Sigmoid colon (tissue), 7 donors: ENCODE results near the gene COQ8A. TPM values are rescaled to one million over a fixed set of nuclear protein-coding genes. Genes with fewer than 3 reads are reported as not detected.
"Not testable (repeated sequence)": the region's sequence is repeated elsewhere in the genome, so short reads cannot be mapped to it uniquely, and the experiment has no call there.

Source experiments
- DNase-seq: peaks from one replicate; pipeline ENCODE4 v3.0.0-alpha.2; 2019
- H3K27ac ChIP-seq, 4 donors: fragments of 200-600 bp; sonication (generic); one replicate each; pipeline ENCODE4 v1.5.1; 2016 to 2019; ENCODE audit warnings: mild to moderate bottlenecking in 1 of 4
- H3K27me3 ChIP-seq, 3 donors: fragments of 200-600 bp; sonication (generic); one replicate each; pipeline ENCODE4 v1.5.1; 2019; ENCODE audit warnings: mild to moderate bottlenecking in 1 of 3
- H3K36me3 ChIP-seq, 4 donors: fragments of 200-600 bp; sonication (generic); one replicate each; pipeline ENCODE4 v1.5.1; 2016 to 2019
- H3K4me1 ChIP-seq, 4 donors: fragments of 200-600 bp; sonication (generic); one replicate each; pipeline ENCODE4 v1.5.1; 2017 to 2019
- H3K4me3 ChIP-seq, 4 donors: fragments of 200-600 bp; sonication (generic); one replicate each; pipeline ENCODE4 v1.5.1; 2017 to 2019; ENCODE audit warnings: mild to moderate bottlenecking in 2 of 4, moderate library complexity in 1 of 4
- H3K9me3 ChIP-seq, 4 donors: fragments of 200-600 bp in 3 of 4; sonication (generic) in 3 of 4; one replicate each; pipeline versions ENCODE4 v1.5.1 to v1.6.1; 2013 to 2019
- CTCF ChIP-seq, 4 experiments: fragments of 450-650 bp in 3 of 4; fragments of 200-600 bp in 1 of 4; IDR thresholded peaks; one replicate each; pipeline ENCODE4 v1.5.1; 2016 to 2019; ENCODE audit warnings: antibody characterized with exemption in 4 of 4, mild to moderate bottlenecking in 3 of 4, moderate library complexity in 2 of 4
- EP300 ChIP-seq, 4 donors: sonication (generic); formaldehyde crosslinking; IDR thresholded peaks; one replicate each; pipeline ENCODE4 v1.6.1; 2017; ENCODE audit warnings: antibody characterized with exemption in 4 of 4
- POLR2A ChIP-seq, 2 donors: fragments of 450-650 bp; IDR thresholded peaks; one replicate each; pipeline ENCODE4 v1.6.1; 2016; ENCODE audit warnings: antibody characterized with exemption in 2 of 2, mild to moderate bottlenecking in 2 of 2, moderate library complexity in 2 of 2
- POLR2AphosphoS5 ChIP-seq, 4 donors: sonication (generic); formaldehyde crosslinking; IDR thresholded peaks; one replicate each; pipeline ENCODE4 v1.6.1; 2017; ENCODE audit warnings: antibody characterized with exemption in 4 of 4
- WGBS, 2 donors: extraction: QIAGEN DNeasy Blood & Tissue Kit; methylation state at CpG; one replicate each; pipeline ENCODE4 v1.1.7; 2013; 5-methylcytosine and 5-hydroxymethylcytosine counted together
- intact Hi-C: fragments of 100-400 bp; cut with DNase I; formaldehyde crosslinking; loops from one replicate; pipeline ENCODE4 v1.15.1; 2023
- polyA plus RNA-seq, 3 donors: library from polyadenylated mRNA; stranded (reverse); fragments of 200-250 nt; gene quantifications; one replicate each; pipeline ENCODE4 v1.2.3, GENCODE V29; 2013
- total RNA-seq, 4 donors: library from RNA; depleted of rRNA; stranded (reverse); fragments of >200 nt; gene quantifications; one replicate each; pipeline ENCODE4 v1.1.0, GENCODE V29; 2016
- donor health status: healthy with polysubstance abuse.
- donor health status: Bipolar disorder and iron deficiency.
- donor health status: healthy.

COQ8A gene
- total and polyA plus RNA-seq, 7 donors, result 20.3 to 129 (median 60.2) TPM

GRCh38 chr1:226993814-226994585 lies 53.9 kb downstream of the COQ8A start:
- intact Hi-C loops, result loop anchor here (5.0 kb wide), 1 partner anchor 443 kb away; no protein-coding TSS in a partner anchor
- no peaks in the 10 kb centered on the region for H3K9me3 ChIP-seq
- 87 to 92% methylated on average over 22 of the region's 22 CpGs for WGBS, 2 donors
- peak overlapping the region; percentile 22 to 50 (median 32) for H3K27ac ChIP-seq
- H3K27me3 ChIP-seq, result no peaks in the 10 kb centered on the region
- H3K36me3 ChIP-seq, result peaks cover 0 to 19% (median 3%) of the 10 kb centered on the region in 4 donors
- H3K4me1 ChIP-seq, result peaks cover 0 to 29% (median 21%) of the 10 kb centered on the region in 4 donors
- TF ChIP-seq EP300 (IDR thresholded peaks at IDR 0.05) (no peak), CTCF (IDR thresholded peaks at IDR 0.05) (no peak), POLR2A (IDR thresholded peaks at IDR 0.05) (no peak), POLR2AphosphoS5 (IDR thresholded peaks at IDR 0.05) (no peak)
- no peak overlapping the region for H3K4me3 ChIP-seq
- peak; percentile 63 for DNase-seq

- no peak for TF ChIP-seq EP300 (IDR thresholded peaks at IDR 0.05)
- no peak for TF ChIP-seq POLR2A (IDR thresholded peaks at IDR 0.05)
- no peak for TF ChIP-seq POLR2AphosphoS5 (IDR thresholded peaks at IDR 0.05)
- TF ChIP-seq CTCF (IDR thresholded peaks at IDR 0.05), result no peak
- Histone ChIP-seq H3K4me3 (no peak overlapping the region), H3K27ac (peak overlapping the region; percentile 22 to 50 (median 32)), H3K9me3 (no peaks in the 10 kb centered on the region), H3K36me3 (peaks cover 0 to 19% (median 3%) of the 10 kb centered on the region in 4 donors), H3K4me1 (peaks cover 0 to 21% (median 13%) of the 10 kb centered on the region in 4 donors), H3K27me3 (no peaks in the 10 kb centered on the region)
- WGBS, 2 donors, result 94 to 95% methylated on average over 18 of the region's 18 CpGs
- intact Hi-C loops, result loop anchor here (5.0 kb wide), 1 partner anchor 443 kb away; no protein-coding TSS in a partner anchor
- DNase-seq, result no peak
Measured at GRCh38 chr1:226994586-226995364, 54.7 kb downstream of the COQ8A start.

DNA sequence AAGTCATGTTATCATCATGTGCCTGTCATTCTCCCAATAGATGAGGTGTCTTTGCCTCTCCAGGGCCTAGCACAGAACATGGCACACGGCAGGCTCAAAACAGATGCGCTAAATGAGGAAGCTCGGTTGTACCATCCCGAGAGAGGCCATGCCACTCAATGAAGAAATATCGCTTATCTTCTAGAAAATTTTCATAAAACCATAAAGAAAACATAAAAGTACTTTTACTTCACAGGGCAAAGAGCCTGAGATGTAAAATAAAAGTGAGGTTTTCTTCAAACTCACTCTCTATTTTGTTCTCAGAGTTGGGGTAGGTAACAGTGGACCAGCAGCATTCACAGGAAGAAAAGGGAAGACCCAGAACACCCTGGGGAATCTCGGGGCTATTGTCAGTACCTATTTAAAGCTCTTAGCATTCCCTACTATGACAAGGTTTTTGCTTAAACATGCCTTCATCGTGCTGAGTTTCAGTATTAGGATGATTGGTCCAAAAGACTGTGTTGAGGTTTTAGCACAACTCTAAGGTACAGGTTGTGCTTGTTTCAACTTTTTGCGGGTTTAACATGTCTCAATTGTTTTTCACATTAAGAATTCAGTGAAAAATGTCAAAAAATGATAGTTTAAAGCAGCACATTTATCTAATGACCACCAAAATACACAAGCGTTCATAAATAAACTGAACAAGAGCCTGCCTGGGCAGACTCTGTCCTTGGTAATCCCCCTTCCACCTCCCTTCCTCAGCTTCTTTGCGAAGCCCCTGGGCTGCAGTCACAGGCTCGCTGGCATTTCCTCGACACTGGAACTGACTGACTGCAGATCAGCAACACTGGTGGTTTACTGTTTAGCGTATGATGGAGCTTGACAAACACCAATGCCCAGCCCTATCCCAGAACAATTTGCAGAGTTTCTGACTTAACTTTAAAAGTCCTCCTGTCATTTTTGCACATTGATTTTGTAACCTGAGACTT lies 55.6 kb downstream of the COQ8A start:
- TF ChIP-seq CTCF (IDR thresholded peaks at IDR 0.05) (no peak), POLR2A (IDR thresholded peaks at IDR 0.05) (no peak), EP300 (IDR thresholded peaks at IDR 0.05) (no peak), POLR2AphosphoS5 (IDR thresholded peaks at IDR 0.05) (no peak)
- intact Hi-C loops, result no loop called here
- Histone ChIP-seq H3K4me1 (peaks cover under 1 to 13% (median 6%) of the 10 kb centered on the region in 4 donors), H3K27me3 (no peaks in the 10 kb centered on the region), H3K27ac (no peak overlapping the region), H3K4me3 (no peak overlapping the region), H3K36me3 (peaks cover 0 to 19% (median 3%) of the 10 kb centered on the region in 4 donors), H3K9me3 (no peaks in the 10 kb centered on the region)
- no peak for DNase-seq
- 87 to 88% methylated on average over 13 of the region's 13 CpGs for WGBS, 2 donors

DNA sequence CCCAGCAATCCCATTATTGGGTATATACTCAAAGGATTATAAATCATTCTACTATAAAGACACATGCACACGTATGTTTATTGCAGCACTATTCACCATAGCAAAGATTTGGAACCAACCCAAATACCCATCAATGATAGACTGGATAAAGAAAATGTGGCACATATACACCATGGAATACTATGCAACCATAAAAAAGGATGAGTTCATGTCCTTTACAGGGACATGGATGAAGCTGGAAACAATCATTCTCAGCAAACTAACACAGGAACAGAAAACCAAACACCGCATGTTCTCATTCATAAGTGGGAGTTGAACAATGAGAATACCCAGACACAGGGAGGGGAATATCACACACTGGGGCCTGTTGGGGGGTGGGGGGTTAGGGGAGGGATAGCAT lies 59.5 kb downstream of the COQ8A start:
- H3K27ac ChIP-seq, DNase-seq, H3K4me1 ChIP-seq, H3K9me3 ChIP-seq, H3K27me3 ChIP-seq, H3K4me3 ChIP-seq, intact Hi-C loops: not testable (repeated sequence)
- WGBS, 2 donors, result 88 to 95% methylated on average over 2 of the region's 2 CpGs
- H3K36me3 ChIP-seq, result peaks cover 4 to 40% (median 15%) of the 10 kb centered on the region in 4 donors
